PC-3 (cell line): ENCODE measurements around the gene PLAC8L1.

Experiments
- EZH2 ChIP-seq: fragments of 300-600 bp; sonication (generic); IDR thresholded peaks from one replicate; pipeline ENCODE4 v1.6.1; 2017; ENCODE audit warnings: antibody characterized with exemption, mild to moderate bottlenecking, low read length; ENCODE audit not compliant: unreplicated experiment
- TF ChIP-seq, protein P1 (sequence below): fragments of 300-600 bp; sonication (generic); conservative IDR thresholded peaks from 2 replicates; pipeline ENCODE4 v1.5.1; 2017; ENCODE audit warnings: antibody characterized with exemption, low read depth, mild to moderate bottlenecking, low read length

- TF ChIP-seq, protein P1, sequence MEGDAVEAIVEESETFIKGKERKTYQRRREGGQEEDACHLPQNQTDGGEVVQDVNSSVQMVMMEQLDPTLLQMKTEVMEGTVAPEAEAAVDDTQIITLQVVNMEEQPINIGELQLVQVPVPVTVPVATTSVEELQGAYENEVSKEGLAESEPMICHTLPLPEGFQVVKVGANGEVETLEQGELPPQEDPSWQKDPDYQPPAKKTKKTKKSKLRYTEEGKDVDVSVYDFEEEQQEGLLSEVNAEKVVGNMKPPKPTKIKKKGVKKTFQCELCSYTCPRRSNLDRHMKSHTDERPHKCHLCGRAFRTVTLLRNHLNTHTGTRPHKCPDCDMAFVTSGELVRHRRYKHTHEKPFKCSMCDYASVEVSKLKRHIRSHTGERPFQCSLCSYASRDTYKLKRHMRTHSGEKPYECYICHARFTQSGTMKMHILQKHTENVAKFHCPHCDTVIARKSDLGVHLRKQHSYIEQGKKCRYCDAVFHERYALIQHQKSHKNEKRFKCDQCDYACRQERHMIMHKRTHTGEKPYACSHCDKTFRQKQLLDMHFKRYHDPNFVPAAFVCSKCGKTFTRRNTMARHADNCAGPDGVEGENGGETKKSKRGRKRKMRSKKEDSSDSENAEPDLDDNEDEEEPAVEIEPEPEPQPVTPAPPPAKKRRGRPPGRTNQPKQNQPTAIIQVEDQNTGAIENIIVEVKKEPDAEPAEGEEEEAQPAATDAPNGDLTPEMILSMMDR, result no peak
- TF ChIP-seq EZH2, result no peak
Observed at GRCh38 chr5:146070746-146071145, 34.6 kb downstream of the PLAC8L1 start.
